Suprapubic skin (tissue), 3 donors: ENCODE measurements around the gene PTPRZ1.

ENCODE experiments used
- POLR2AphosphoS5 ChIP-seq, 3 donors: sonication (generic); formaldehyde crosslinking; IDR thresholded peaks; one replicate each; pipeline ENCODE4 v1.6.1; 2017; ENCODE audit warnings: antibody characterized with exemption in 3 of 3
- TF ChIP-seq, protein P1 (sequence below), 2 donors: fragments of 200-600 bp in 1 of 2; fragments of 450-650 bp in 1 of 2; sonication (generic) in 1 of 2; IDR thresholded peaks; one replicate each; pipeline ENCODE4 v1.5.1; 2016 to 2019; ENCODE audit warnings: antibody characterized with exemption in 2 of 2, mild to moderate bottlenecking in 1 of 2, moderate library complexity in 1 of 2

- TF ChIP-seq, protein P1, sequence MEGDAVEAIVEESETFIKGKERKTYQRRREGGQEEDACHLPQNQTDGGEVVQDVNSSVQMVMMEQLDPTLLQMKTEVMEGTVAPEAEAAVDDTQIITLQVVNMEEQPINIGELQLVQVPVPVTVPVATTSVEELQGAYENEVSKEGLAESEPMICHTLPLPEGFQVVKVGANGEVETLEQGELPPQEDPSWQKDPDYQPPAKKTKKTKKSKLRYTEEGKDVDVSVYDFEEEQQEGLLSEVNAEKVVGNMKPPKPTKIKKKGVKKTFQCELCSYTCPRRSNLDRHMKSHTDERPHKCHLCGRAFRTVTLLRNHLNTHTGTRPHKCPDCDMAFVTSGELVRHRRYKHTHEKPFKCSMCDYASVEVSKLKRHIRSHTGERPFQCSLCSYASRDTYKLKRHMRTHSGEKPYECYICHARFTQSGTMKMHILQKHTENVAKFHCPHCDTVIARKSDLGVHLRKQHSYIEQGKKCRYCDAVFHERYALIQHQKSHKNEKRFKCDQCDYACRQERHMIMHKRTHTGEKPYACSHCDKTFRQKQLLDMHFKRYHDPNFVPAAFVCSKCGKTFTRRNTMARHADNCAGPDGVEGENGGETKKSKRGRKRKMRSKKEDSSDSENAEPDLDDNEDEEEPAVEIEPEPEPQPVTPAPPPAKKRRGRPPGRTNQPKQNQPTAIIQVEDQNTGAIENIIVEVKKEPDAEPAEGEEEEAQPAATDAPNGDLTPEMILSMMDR (IDR thresholded peaks at IDR 0.05): no peak
- no peak for TF ChIP-seq POLR2AphosphoS5 (IDR thresholded peaks at IDR 0.05)
Measured at GRCh38 chr7:122070834-122071233, 197.9 kb downstream of the PTPRZ1 start.
